MM.1S (cell line): ENCODE results near the gene ZBTB22.

Experiments
- DNase-seq: peaks from one replicate; pipeline ENCODE4 v3.0.0-alpha.2; 2015
- H2AFZ ChIP-seq: fragments of 300-600 bp; sonication (generic); 2 replicates; pipeline ENCODE4 v1.6.0; 2016; ENCODE audit warnings: antibody characterized with exemption, low read length
- H3F3A ChIP-seq: fragments of 300-600 bp; sonication (generic); 2 replicates; pipeline ENCODE4 v1.6.1; 2016; ENCODE audit warnings: mild to moderate bottlenecking, antibody characterized with exemption, low read length, moderate library complexity, mixed read lengths; ENCODE audit not compliant: insufficient read depth
- H3K27ac ChIP-seq: fragments of 300-600 bp; sonication (generic); 2 replicates; pipeline ENCODE4 v1.5.1; 2016; ENCODE audit warnings: mild to moderate bottlenecking, low read length
- H3K27me3 ChIP-seq: fragments of 300-600 bp; sonication (generic); replicated peaks from 2 replicates; pipeline ENCODE4 v1.6.0; 2016; ENCODE audit warnings: low read length; ENCODE audit not compliant: insufficient read depth
- H3K36me3 ChIP-seq: fragments of 300-600 bp; sonication (generic); replicated peaks from 2 replicates; pipeline ENCODE4 v1.6.1; 2016; ENCODE audit warnings: mild to moderate bottlenecking, low read length, mixed read lengths; ENCODE audit not compliant: insufficient read depth
- H3K4me1 ChIP-seq: fragments of 300-600 bp; sonication (generic); 2 replicates; pipeline ENCODE4 v1.6.1; 2016; ENCODE audit warnings: low read length, mixed read lengths
- H3K4me2 ChIP-seq: fragments of 300-600 bp; sonication (generic); 2 replicates; pipeline ENCODE4 v1.6.0; 2016; ENCODE audit warnings: low read depth, low read length
- H3K4me3 ChIP-seq: fragments of 300-600 bp; sonication (generic); 2 replicates; pipeline ENCODE4 v1.5.1; 2016; ENCODE audit warnings: low read length, mixed read lengths
- H3K79me2 ChIP-seq: fragments of 300-600 bp; sonication (generic); 2 replicates; pipeline ENCODE4 v1.6.1; 2016; ENCODE audit warnings: mixed run types, low read length, mixed read lengths
- H3K9ac ChIP-seq: fragments of 300-600 bp; sonication (generic); 2 replicates; pipeline ENCODE4 v1.6.1; 2016; ENCODE audit warnings: low read length, mixed read lengths
- H3K9me2 ChIP-seq: fragments of 300-600 bp; sonication (generic); replicated peaks from 2 replicates; pipeline ENCODE4 v1.6.1; 2016; ENCODE audit warnings: mild to moderate bottlenecking, low read length, mixed read lengths; ENCODE audit not compliant: insufficient read depth
- H3K9me3 ChIP-seq: fragments of 300-600 bp; sonication (generic); replicated peaks from 2 replicates; pipeline ENCODE4 v1.6.1; 2016; ENCODE audit warnings: mild to moderate bottlenecking, low read length, mixed read lengths; ENCODE audit not compliant: insufficient read depth
- H4K20me1 ChIP-seq: fragments of 300-600 bp; sonication (generic); 2 replicates; pipeline ENCODE4 v1.6.1; 2016; ENCODE audit warnings: mild to moderate bottlenecking, low read length, moderate library complexity, mixed read lengths; ENCODE audit not compliant: insufficient read depth
- CTCF ChIP-seq: fragments of 300-600 bp; sonication (generic); IDR thresholded peaks from 2 replicates; pipeline ENCODE4 v1.5.1; 2016; ENCODE audit warnings: antibody characterized with exemption, low read length, mixed read lengths
- EZH2 ChIP-seq: fragments of 300-600 bp; sonication (generic); optimal IDR thresholded peaks from 2 replicates; pipeline ENCODE3; 2017; ENCODE audit warnings: low read depth, mild to moderate bottlenecking, antibody characterized with exemption, low read length, mixed read lengths
- EZH2phosphoT487 ChIP-seq: fragments of 300-600 bp; sonication (generic); IDR thresholded peaks from 2 replicates; pipeline ENCODE4 v1.6.1; 2018; ENCODE audit warnings: antibody characterized with exemption, low read length

The ZBTB22 gene

GRCh38 chr6:33298773-33299236, 18.7 kb downstream of the ZBTB22 start, which contains the start of gene RGL2:
Gene RGL2 (minus strand): TSS chr6:33298942. CDS start chr6:33298610, 332 bp downstream.
- peak within 1 kb of the TSS; percentile 68 for H2AFZ ChIP-seq

GRCh38 chr6:33297956-33298772, 19.4 kb downstream of the ZBTB22 start:
- DNase-seq = peak; percentile 61
- peak overlapping the region; percentile 96 for H3K9ac ChIP-seq
- no peaks in the 10 kb centered on the region for H4K20me1 ChIP-seq
- H2AFZ ChIP-seq = no peak overlapping the region; the same call in 1 of the 2 replicates
- H3K9me2 ChIP-seq = no peaks in the 10 kb centered on the region
- peaks cover 14% of the 10 kb centered on the region; the same call in 1 of the 2 replicates for H3K79me2 ChIP-seq
- no peaks in the 10 kb centered on the region for H3K36me3 ChIP-seq
- H3K4me3 ChIP-seq = peak overlapping the region; percentile 94
- peak overlapping the region; percentile 99 for H3K4me2 ChIP-seq
- no peaks in the 10 kb centered on the region for H3K9me3 ChIP-seq
- TF ChIP-seq EZH2phosphoT487 (no peak), CTCF (peak; percentile 8; the same call in 1 of the 2 replicates)
- peak overlapping the region; percentile 96 for H3K27ac ChIP-seq
- H3K4me1 ChIP-seq = peaks cover 7% of the 10 kb centered on the region
- no peaks in the 10 kb centered on the region for H3K27me3 ChIP-seq
- peaks cover 25% of the 10 kb centered on the region for H3F3A ChIP-seq

More at GRCh38 chr6:33298773-33299236, 18.7 kb downstream of the ZBTB22 start, which contains the start of gene RGL2:
- Histone ChIP-seq H3K27ac (peak within 1 kb of the TSS; percentile 96), H3K9me2 (no peaks in the 10 kb centered on the region), H4K20me1 (no peaks in the 10 kb centered on the region), H3K79me2 (peaks cover 14% of the 10 kb centered on the region; the same call in 1 of the 2 replicates), H3K9ac (peak within 1 kb of the TSS; percentile 96), H3K4me3 (peak within 1 kb of the TSS; percentile 94), H3K4me1 (peaks cover 7% of the 10 kb centered on the region), H3K36me3 (no peaks in the 10 kb centered on the region), H3K4me2 (peak within 1 kb of the TSS; percentile 99), H3K27me3 (no peaks in the 10 kb centered on the region), H3K9me3 (no peaks in the 10 kb centered on the region), H3F3A (peaks cover 25% of the 10 kb centered on the region)
- TF ChIP-seq CTCF = no peak
- no peak for TF ChIP-seq EZH2phosphoT487
- TF ChIP-seq EZH2 = no peak
- DNase-seq = peak; percentile 67

- H3K4me2 ChIP-seq = peak overlapping the region; percentile 56
- peaks cover 14% of the 10 kb centered on the region; the same call in 1 of the 2 replicates for H3K79me2 ChIP-seq
- no peaks in the 10 kb centered on the region for H3K36me3 ChIP-seq
- H3K9ac ChIP-seq = peak overlapping the region; percentile 43; the same call in 1 of the 2 replicates
- no peak for DNase-seq
- no peaks in the 10 kb centered on the region for H3K9me3 ChIP-seq
- H3K4me3 ChIP-seq = peak overlapping the region; percentile 18
- H3K27me3 ChIP-seq = no peaks in the 10 kb centered on the region
- TF ChIP-seq CTCF (no peak), EZH2 (no peak), EZH2phosphoT487 (no peak)
- peaks cover 7% of the 10 kb centered on the region for H3K4me1 ChIP-seq
- H3F3A ChIP-seq = peaks cover 25% of the 10 kb centered on the region
- no peaks in the 10 kb centered on the region for H3K9me2 ChIP-seq
- no peak overlapping the region; the same call in 1 of the 2 replicates for H2AFZ ChIP-seq
- H4K20me1 ChIP-seq = no peaks in the 10 kb centered on the region
- 0 out of 2 replicates have a peak overlapping the region, but pooled peaks have one; percentile 7 for H3K27ac ChIP-seq
These were observed 20.1 kb downstream of the ZBTB22 start for GRCh38 chr6:33297406-33297955.
